ENCODE measurements around the gene SNX27. TPM values are rescaled to one million over a fixed set of nuclear protein-coding genes. Genes with fewer than 3 reads are reported as not detected.
"Not testable (repeated sequence)": the region's sequence is repeated elsewhere in the genome, so short reads cannot be mapped to it uniquely, and the experiment has no call there.

SNX27 gene
- polyA plus RNA-seq, 3 donors: 20.5 to 22.5 (median 21.8) TPM

DNA sequence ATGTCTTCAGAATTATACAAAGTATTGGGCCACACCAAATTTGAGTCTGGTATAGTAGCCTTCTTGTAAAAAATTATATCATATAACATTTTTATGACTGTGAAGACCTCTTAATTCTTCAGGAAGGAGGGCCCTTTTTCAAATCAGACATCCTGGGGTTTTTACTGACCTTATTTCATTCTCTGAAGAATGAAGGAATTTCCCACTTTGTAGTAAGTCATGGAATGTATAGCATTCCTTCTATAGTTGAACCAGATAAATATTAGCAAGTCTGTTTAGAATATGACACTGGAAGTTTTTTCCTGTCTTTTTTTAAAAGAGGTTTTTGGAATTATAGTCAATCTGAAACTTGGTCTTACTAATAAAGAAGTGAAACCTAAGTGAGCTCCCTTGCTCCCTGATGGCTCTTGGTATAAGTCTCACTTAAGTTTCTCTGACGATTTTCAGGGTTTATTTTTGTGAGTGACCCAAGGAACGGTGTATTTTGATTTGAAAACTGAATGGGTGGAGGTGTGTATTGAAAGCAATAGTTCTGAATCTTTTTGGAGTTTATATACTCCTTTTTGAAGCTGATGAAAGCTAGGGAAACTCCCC lies 23.7 kb downstream of the SNX27 start:
- DNase-seq (ENCODE audit: low read depth in 3 of 3, low spot score in 2 of 3): no peak

DNA sequence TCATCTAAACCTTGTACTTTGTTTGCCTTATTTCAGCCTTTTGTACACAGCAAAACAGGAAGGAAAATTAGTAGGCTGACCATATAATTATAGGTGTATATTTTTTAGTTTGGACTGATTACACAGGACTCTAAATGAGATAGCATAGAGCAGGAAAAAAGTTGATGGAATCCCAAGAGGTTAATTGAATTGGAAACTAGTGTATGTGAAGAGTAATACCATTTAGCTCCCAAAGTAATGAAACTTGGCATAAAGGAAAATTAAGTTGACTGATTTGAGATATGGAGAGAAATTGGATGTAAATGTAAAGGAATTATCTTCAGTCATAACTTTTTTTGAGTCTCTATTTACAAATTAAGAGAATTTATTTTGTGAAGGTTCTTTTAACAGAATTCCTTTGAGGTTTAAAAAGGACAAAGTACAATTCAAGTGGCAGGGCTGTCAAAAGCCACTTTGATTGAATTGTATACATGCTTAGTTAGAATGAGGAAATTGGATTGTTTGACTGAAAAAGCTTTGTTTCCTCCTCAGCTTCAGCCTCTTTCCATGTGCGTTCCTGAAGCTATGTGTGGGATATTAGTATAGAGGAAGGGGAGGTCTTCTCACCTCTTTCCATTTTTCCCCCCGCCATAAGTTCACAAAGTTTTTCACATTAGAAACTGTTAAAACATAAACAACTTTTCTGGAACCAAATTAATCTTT lies 26.4 kb downstream of the SNX27 start:
- no peak for DNase-seq (ENCODE audit: low read depth in 3 of 3, low spot score in 2 of 3)

DNA sequence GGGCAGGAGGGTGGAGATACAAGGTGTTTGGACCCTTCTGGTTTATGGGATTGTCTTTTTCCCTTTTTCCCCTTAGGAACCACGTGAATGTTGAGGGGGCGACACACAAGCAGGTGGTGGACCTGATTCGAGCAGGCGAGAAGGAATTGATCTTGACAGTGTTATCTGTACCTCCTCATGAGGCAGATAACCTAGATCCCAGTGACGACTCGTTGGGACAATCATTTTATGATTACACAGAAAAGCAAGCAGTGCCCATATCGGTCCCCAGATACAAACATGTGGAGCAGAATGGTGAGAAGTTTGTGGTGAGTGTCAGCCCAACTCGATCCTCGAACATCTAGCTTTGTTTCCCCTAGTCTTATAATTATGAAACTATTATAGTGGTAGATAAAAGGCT lies 27.0 kb downstream of the SNX27 start:
- DNase-seq (ENCODE audit: low read depth in 3 of 3, low spot score in 2 of 3): no peak

DNA sequence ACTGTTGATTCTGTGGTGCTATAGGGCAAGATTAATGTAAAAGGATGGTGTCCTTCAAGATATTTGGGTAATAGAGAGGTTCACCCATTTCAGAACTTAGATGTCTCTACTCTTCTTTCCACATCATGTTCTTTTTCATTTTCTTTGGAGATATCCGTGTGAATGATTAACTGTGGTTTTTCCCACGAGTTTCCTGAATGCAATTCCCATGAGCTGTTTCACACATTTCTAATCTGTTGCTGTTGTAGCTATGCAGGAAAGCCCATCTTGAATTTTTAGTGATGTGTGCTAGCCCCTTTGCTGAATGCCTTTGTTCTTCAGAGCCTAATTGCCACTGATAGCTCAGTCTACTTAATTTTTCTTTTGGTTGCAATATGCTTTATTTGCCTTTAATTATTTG lies 27.6 kb downstream of the SNX27 start:
- no peak for DNase-seq (ENCODE audit: low read depth in 3 of 3, low spot score in 2 of 3)

DNA sequence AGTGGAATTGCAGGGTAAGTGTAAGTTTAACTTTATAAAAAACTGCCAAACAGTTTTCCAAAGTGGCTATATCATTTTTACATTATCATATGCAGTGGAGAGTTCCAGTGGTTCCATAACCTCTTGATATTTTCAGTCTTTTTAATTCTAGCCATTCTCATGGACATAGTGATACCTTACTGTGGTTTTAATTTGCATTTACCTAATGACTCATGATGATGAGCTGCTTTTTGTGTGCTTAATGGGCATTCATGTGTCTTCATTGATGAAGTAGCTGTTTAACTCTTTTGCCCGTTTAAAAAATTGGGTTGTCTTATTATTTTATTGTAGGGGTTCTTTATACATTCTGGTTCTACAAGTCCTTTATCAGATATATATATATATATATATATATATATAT lies 29.4 kb downstream of the SNX27 start:
- no peak for DNase-seq (ENCODE audit: low read depth in 3 of 3, low spot score in 2 of 3)

DNA sequence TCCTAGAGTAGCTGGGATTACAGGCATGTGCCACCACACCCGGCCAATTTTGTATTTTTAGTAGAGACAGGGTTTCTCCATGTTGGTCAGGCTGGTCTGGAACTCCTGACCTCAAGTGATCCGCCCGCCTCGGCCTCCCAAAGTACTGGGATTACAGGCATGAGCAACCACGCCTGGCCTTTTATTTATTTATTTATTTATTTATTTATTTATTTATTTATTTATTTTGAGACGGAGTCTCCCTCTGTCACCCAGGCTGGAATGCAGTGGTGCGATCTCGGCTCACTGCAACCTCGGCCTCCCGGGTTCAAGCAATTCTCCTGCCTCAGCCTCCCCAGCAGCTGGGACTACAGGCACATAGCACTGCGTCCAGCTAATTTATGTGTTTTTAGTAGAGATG lies 31.2 kb downstream of the SNX27 start:
- DNase-seq (ENCODE audit: low read depth in 3 of 3, low spot score in 2 of 3): not testable (repeated sequence)

DNA sequence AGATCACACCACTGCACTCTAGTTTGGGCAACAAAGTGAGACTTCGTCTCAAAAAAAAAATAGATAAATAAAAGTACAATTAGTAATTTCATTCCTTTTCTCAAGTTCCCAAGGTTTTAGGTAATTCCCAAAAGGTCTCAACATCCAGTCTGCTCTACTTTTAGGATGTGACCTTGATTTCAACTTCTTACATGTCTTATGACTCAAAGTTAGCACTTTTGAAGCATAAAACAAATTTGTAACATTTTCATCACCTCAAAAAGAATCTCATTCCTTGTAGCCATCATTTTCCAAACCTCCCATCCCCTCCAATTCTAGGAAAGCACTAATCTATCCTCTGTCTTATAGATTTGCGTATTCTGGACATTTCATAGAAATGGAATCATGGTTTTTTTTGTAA lies 32.2 kb downstream of the SNX27 start:
- no peak for DNase-seq (ENCODE audit: low read depth in 3 of 3, low spot score in 2 of 3)

DNA sequence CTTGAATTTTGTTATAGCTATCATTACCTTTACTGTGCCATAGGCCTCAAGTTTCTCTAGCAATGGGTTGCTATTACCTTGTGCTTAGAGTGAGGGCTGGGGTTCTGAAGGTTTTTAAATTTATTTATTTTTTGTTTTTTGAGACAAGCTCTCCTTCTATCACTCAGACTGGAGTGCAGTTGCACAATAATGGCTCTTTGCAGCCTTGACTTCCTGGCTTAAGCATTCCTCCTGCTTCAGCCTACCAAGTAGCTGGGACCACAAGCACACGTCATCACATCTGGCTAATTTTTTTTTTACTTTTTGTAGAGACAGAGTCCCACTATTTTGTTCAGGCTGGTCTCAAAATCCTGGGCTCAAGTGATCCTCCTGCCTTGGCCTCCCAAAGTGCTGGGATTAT lies 41.5 kb downstream of the SNX27 start:
- no peak for DNase-seq (ENCODE audit: low read depth in 3 of 3, low spot score in 2 of 3)

DNA sequence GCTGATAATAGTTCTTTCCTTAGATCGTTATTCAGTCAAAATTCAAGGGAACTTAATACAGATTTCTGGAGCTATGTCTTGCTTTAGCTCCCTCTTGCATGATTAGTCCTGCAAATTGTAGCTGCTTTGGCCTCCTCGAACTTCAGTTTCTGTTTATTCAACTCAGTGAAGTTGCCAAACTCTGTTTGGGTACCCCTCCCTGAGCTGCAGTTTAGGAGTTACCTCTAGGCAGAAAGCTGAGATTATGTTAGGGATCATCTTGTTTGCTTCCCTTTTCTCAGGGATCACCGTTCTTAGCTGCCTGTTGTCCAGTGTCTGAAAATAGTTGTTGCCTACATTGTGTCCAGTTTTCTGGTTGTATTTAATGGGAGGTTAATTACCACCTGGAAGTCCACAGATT lies 43.5 kb downstream of the SNX27 start:
- DNase-seq (ENCODE audit: low read depth in 3 of 3, low spot score in 2 of 3): no peak

DNA sequence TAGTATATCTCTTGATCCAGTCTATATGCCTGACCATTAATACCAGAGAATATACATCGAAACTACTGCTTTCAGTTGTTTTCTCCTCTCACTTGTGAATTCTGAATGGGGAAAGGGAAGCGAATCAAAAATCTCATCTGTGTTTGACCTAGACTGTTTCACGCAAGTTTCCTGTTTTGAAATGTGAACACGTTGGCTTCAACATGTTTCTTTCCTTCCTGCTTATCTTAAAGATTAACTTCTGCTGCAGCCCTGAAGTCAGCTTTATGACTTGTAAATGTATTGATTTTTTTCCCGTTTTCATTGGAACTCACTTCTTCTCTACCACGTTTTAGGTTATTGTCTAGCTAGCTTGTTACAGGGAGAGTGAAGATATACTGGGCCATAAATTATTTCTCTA lies 49.9 kb downstream of the SNX27 start:
- no peak for DNase-seq (ENCODE audit: low read depth in 3 of 3, low spot score in 2 of 3)

DNA sequence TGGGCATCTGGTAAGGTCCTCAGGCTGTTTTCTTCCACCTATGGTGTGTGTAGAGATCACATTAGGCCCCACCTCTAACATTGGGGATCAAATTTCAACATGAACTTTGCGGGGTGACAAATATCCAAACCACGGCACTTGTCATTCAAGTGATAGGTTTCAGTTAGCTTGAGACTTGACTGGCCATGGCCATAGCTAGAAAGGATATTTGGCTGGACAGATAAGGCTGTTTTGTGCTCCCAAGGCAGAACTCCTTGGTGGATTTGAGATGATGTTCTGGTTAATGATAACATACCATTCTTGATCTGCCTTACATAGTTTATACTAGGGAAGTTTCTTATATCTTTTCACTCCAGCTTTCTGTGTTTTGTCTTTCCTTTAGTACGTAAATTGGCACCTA lies 56.2 kb downstream of the SNX27 start:
- DNase-seq (ENCODE audit: low read depth in 3 of 3, low spot score in 2 of 3): no peak

DNA sequence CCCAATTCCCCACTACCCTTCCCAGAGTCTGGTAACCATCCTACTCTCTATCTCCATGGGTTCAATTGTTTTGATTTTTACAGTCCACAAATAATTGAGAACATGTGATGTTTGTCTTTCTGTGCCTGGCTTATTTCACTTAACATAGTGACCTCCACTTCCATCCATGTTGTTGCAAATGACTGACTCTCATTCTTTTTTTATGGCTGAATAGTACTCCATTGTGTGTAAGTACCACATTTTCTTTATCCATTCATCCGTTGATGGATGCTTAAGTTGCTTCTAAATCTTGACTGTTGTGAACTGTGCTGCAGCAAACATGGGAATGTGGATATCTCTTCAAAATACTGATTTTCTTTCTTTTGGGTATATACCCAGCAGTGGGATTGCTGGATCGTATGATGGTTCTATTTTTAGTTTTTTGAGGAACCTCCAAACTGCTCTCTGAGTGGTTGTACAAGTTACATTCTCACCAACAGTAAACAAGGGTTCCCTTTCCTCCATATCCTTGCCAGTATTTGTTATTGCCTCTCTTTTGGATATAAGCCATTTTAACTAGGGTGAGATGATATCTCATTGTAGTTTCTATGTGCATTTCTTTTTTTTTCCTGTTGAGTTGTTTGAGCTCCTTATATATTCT lies 58.3 kb downstream of the SNX27 start:
- DNase-seq (ENCODE audit: low read depth in 3 of 3, low spot score in 2 of 3): not testable (repeated sequence)

DNA sequence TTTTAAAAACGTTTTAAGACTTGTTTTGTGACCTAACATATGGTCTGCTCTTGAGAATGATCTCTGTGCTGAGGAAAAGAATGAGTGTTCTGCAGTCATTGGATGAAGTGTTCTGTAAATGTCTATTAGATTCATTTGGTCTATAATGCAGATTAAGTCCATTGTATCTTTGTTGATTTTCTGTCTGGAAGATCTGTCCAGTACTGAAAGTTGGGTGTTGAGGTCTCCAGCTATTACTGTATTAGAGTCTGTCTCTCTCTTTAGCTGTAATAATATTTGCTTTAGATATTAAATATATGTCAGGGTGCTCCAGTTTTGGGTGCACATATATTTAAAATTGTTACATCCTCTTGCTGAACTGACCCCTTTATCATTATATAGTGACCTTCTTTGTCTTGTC lies 61.6 kb downstream of the SNX27 start:
- no peak for DNase-seq (ENCODE audit: low read depth in 3 of 3, low spot score in 2 of 3)

DNA sequence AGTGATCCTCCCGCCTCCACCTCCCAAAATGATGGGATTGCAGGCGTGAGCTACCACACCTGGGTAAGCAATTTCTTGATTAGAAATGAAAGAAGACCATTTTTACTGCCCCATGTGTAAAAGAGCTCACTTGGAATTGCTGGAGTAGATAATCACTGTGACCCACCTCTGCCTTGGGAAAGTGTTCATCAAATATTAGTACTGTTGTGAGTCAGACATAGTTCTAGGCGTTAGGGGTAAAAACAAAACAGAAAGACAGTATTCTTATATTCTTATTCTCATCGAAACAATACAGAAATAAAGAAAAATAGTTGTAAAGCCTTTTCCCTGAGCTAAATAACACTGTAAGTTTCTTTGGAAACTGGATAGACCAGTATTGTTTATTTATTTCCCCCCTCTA lies 68.5 kb downstream of the SNX27 start:
- no peak for DNase-seq (ENCODE audit: low read depth in 3 of 3, low spot score in 2 of 3)

DNA sequence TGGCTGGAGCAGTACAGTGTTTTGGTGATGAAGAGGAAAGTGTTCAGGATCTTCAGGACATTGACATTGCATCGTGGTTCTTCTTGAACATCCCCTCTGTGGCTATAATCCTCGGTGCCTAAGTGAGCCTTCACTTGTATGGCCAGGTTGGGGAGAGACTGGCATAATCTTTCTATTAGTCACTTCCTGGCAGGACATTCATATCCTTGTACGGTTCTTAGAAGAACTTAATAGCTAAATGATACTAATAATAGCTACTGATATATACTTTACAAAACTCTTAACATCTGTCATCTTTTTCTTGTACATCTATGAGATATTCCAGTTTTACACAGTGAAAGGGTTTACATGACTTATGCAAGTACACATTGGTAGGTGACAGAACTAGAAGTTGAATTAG lies 69.0 kb downstream of the SNX27 start:
- DNase-seq (ENCODE audit: low read depth in 3 of 3, low spot score in 2 of 3): no peak

DNA sequence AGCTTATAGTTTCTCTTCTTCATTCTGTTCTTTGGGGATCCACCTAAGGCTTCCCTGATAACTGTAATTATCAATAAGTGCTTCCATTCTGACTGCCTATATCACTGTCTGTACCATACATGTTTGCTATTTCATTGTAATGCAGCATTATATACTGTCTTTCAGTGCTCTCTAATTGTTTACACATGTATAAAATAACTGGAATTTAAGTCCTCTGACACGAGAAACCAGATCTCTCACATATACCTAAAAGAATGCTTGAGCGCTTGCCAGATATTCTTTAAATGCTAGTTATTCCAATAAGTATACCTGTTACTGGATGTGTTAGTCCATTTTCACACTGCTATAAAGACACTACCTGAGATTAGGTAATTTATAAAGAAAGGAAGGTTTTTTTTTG lies 70.1 kb downstream of the SNX27 start:
- no peak for DNase-seq (ENCODE audit: low read depth in 3 of 3, low spot score in 2 of 3)

DNA sequence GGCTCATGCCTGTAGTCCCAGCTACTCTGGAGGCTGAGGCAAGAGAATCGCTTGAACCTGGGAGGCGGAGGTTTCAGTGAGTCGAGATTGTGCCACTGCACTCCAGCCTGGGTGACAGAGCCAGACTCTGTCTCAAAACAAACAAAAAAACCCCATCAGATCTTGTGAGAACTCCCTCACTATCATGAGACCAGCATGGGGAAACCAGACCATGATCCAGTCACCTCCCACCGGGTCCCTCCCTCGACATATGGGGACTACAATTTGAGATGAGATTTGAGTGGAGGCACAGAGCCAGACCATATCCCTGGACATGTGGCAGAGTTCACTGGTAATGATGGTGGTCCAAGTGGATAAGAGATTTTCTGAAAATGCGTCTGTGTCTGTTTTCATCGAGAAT lies 71.1 kb downstream of the SNX27 start:
- not testable (repeated sequence) for DNase-seq (ENCODE audit: low read depth in 3 of 3, low spot score in 2 of 3)

DNA sequence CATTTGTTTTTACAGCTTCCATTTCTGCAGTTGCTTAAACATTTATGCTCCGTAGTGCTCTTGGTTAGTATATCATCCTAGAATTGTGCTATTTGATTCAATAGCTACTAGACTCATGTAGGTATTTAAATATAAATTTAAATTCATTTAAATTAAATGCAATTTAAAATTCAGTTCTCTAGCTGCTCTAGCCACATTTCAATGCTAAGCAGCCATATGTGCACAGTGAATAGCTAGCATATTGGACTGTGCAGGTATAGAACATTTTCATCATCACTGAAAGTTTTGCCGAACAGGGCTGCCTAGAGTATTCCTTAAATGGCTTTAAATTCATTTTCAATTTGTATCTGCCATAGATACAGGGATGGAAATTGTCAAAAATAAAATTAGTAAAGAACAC lies 72.3 kb downstream of the SNX27 start:
- no peak for DNase-seq (ENCODE audit: low read depth in 3 of 3, low spot score in 2 of 3)

DNA sequence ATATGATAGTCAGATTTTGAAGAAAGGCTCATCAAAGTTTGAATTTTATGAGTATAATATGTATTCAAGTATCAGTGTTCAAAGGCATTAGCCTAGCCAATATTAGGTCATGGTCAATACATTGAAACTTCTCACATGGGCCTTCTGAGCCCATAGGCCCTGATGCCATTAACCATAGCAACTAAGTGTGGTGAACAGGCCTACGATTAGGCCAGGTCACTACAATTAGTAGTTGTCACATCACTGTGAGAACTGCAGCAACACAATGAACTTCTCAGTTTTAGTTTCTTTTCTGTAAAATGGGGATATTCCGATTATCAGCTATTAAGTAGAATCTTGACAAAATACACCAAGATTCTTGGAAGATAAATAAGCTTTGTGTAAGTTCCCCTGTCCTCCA lies 74.7 kb downstream of the SNX27 start:
- DNase-seq (ENCODE audit: low read depth in 3 of 3, low spot score in 2 of 3): no peak

DNA sequence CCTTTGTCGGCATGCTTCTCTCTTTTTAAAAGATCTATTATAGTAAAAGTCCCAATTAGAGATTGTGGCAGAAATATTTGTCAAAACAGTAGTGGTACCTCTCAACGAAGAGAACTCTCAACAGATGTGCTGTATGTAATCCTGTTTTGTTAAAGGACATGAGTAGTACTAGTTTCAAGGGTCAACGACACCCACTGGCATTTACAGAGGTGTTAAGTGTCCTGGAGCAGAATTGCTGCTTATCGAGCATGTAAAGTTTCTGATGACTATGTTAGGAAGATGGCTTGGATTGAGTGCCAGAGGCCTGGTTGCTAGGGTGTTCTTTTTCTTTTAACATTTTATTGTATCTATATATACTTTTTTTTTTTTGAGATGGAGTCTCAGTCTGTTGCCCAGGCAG lies 77.6 kb downstream of the SNX27 start:
- DNase-seq (ENCODE audit: low read depth in 3 of 3, low spot score in 2 of 3): no peak

DNA sequence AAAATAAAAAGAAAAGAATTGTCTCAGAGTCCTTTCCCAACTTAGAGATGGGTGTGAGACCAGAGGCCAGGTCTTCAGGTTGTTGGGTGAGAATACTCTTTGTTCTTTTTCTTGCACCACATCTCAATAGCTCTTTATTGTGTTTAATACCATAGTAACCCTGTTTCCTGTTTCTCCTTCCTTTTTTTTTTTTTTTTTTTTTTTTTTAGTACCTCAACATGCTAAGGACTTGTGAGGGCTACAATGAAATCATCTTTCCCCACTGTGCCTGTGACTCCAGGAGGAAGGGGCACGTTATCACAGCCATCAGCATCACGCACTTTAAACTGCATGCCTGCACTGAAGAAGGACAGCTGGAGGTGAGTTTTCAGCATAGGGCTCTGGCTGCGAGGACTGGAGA lies 80.4 kb downstream of the SNX27 start:
- DNase-seq (ENCODE audit: low read depth in 3 of 3, low spot score in 2 of 3): no peak

DNA sequence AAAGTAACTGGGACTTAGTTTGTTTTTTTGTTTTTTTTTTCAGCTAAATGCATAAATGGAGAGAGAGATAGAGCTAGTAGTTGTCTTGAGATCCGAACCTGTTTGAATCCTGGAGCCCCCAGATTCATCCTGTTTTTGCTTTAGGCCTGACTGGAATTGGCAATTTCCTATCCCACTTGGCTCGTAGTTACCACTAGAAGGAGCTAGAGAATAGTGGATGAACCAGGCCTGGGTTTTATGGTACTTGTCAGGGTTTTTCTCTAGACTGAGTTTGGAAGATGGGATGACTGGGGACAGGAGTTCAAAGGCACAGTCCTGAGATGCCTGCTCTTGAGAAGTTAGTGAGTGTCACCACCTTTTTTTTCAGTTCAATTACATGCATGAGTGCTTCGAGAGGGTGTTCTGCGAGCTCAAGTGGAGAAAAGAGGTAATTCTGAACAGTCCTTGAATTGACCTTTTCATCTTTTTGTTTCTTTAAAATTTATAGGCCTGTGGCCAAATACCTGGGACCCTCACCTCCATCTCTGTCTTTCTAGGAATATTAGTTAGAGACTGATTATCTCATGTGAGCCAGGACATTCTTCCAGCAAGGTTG lies 81.3 kb downstream of the SNX27 start:
- no peak for DNase-seq (ENCODE audit: low read depth in 3 of 3, low spot score in 2 of 3)
